H1 (cell line): ENCODE data around the gene GDAP1L1. TPM values are rescaled to one million over a fixed set of nuclear protein-coding genes. Genes with fewer than 3 reads are reported as not detected.
"Not testable (repeated sequence)": the region's sequence is repeated elsewhere in the genome, so short reads cannot be mapped to it uniquely, and the experiment has no call there.

ENCODE experiments used
- CTCF ChIA-PET: fragments of 300-600 bp; sonication (Branson Sonifier 250); formaldehyde crosslinking; loops from one replicate; lab custom pipeline; 2021; ENCODE audit not compliant: partially characterized antibody; lab: Charles Lee
- POLR2A ChIA-PET: fragments of 300-600 bp; sonication (Branson Sonifier 250); formaldehyde crosslinking; loops from one replicate; lab custom pipeline; 2021; ENCODE audit warnings: inconsistent platforms; ENCODE audit not compliant: partially characterized antibody; lab: Charles Lee
- DNase-seq, 2 experiments: peaks; one replicate each; pipeline versions ENCODE4 v3.0.0 to v3.0.0-alpha.2; 2010 to 2022; ENCODE audit warnings: low spot score in 2 of 2, low read depth in 1 of 2, mixed read lengths in 1 of 2
- FAIRE-seq: peaks from 2 replicates; lab custom pipeline; 2011; peaks lifted over from hg19 to GRCh38; lab: Jason Lieb, UNC
- H2AFZ ChIP-seq: 2 replicates; pipeline ENCODE4 v1.8.1; 2012; ENCODE audit warnings: low read length, inconsistent platforms
- H2AK5ac ChIP-seq: 2 replicates; pipeline ENCODE4 v1.6.1; 2013; ENCODE audit warnings: low read depth, low read length
- H2BK120ac ChIP-seq: replicated peaks from 2 replicates; pipeline ENCODE3; 2013; ENCODE audit warnings: low read depth, low read length, inconsistent platforms
- H2BK12ac ChIP-seq: 2 replicates; pipeline ENCODE4 v1.6.1; 2013; ENCODE audit warnings: low read depth, low read length
- H2BK15ac ChIP-seq: 2 replicates; pipeline ENCODE4 v1.6.1; 2013; ENCODE audit warnings: low read length
- H2BK20ac ChIP-seq: 2 replicates; pipeline ENCODE4 v1.6.1; 2013; ENCODE audit warnings: low read length
- H2BK5ac ChIP-seq: 2 replicates; pipeline ENCODE4 v1.6.1; 2013; ENCODE audit warnings: low read depth, low read length
- H3K14ac ChIP-seq: 2 replicates; pipeline ENCODE4 v1.6.1; 2013; ENCODE audit warnings: inconsistent platforms; ENCODE audit not compliant: insufficient read length
- H3K18ac ChIP-seq: 2 replicates; pipeline ENCODE4 v1.6.1; 2013; ENCODE audit warnings: low read length; ENCODE audit errors: extremely low read depth
- H3K23ac ChIP-seq: 2 replicates; pipeline ENCODE4 v1.6.1; 2013; ENCODE audit warnings: inconsistent platforms; ENCODE audit not compliant: insufficient read length
- H3K23me2 ChIP-seq: 2 replicates; pipeline ENCODE4 v1.6.1; 2013; ENCODE audit warnings: low read depth, low read length
- H3K27ac ChIP-seq: 2 replicates; pipeline ENCODE4 v1.6.1; 2011; ENCODE audit warnings: low read depth, low read length, inconsistent platforms
- H3K27me3 ChIP-seq, 4 experiments: replicated peaks in 1 of 4; 1 replicate in 1 of 4; 2 replicates in 3 of 4; pipeline versions ENCODE4 v1.6.1 to v1.8.1; 2011 to 2013; ENCODE audit warnings: low read length in 3 of 4, mild to moderate bottlenecking in 3 of 4, inconsistent platforms in 2 of 4, mixed read lengths in 2 of 4, moderate library complexity in 1 of 4; ENCODE audit not compliant: control insufficient read depth in 3 of 4, insufficient read depth in 3 of 4; ENCODE audit errors: extremely low read depth in 1 of 4
- H3K36me3 ChIP-seq, 4 experiments: 2 replicates each; pipeline versions ENCODE4 v1.6.1 to v1.8.1; 2011 to 2013; ENCODE audit warnings: mild to moderate bottlenecking in 4 of 4, low read length in 3 of 4, moderate library complexity in 2 of 4, control low read depth in 1 of 4, inconsistent platforms in 1 of 4; ENCODE audit not compliant: insufficient read depth in 4 of 4, control insufficient read depth in 2 of 4
- H3K4ac ChIP-seq: replicated peaks from 2 replicates; pipeline ENCODE3; 2013; ENCODE audit warnings: low read length, low read depth, mixed read lengths, inconsistent platforms; ENCODE audit not compliant: insufficient read length
- H3K4me1 ChIP-seq, 4 experiments: replicated peaks in 1 of 4; 1 replicate in 1 of 4; 2 replicates in 3 of 4; pipeline versions ENCODE4 v1.6.1 to v1.8.1; 2011 to 2013; ENCODE audit warnings: low read length in 3 of 4, inconsistent platforms in 2 of 4, mixed read lengths in 1 of 4; ENCODE audit not compliant: insufficient read depth in 4 of 4, control insufficient read depth in 3 of 4
- H3K4me2 ChIP-seq, 2 experiments: 2 replicates each; pipeline versions ENCODE4 v1.6.1 to v1.8.1; 2011 to 2013; ENCODE audit warnings: low read depth in 2 of 2, low read length in 2 of 2, control low read depth in 1 of 2, inconsistent platforms in 1 of 2, mild to moderate bottlenecking in 1 of 2; ENCODE audit not compliant: insufficient read depth in 1 of 2
- H3K4me3 ChIP-seq, 4 experiments: fragments of 200-600, 300-600 bp in 1 of 4; sonication (generic), shearing (Covaris generic), sonication (Bioruptor Twin) in 1 of 4; 2 replicates each; pipeline versions ENCODE4 v1.5.1 to v1.8.1; 2011 to 2016; ENCODE audit warnings: low read length in 4 of 4, low read depth in 3 of 4, control low read depth in 2 of 4, inconsistent platforms in 2 of 4, mild to moderate bottlenecking in 2 of 4, mixed read lengths in 1 of 4, moderate library complexity in 1 of 4; ENCODE audit not compliant: insufficient read depth in 2 of 4; ENCODE audit errors: extremely low read depth in 1 of 4
- H3K56ac ChIP-seq: replicated peaks from 2 replicates; pipeline ENCODE3; 2013; ENCODE audit warnings: low read depth, mild to moderate bottlenecking, mixed read lengths, low read length, inconsistent platforms; ENCODE audit not compliant: insufficient read length
- H3K79me1 ChIP-seq: 2 replicates; pipeline ENCODE4 v1.6.1; 2013; ENCODE audit warnings: low read depth, low read length, control low read depth
- H3K79me2 ChIP-seq, 2 experiments: 2 replicates each; pipeline versions ENCODE4 v1.6.1 to v1.8.1; 2012 to 2013; ENCODE audit warnings: low read length in 2 of 2, mild to moderate bottlenecking in 2 of 2, inconsistent platforms in 1 of 2; ENCODE audit not compliant: insufficient read depth in 2 of 2, control insufficient read depth in 1 of 2
- H3K9ac ChIP-seq, 4 experiments: replicated peaks in 1 of 4; 1 replicate in 1 of 4; 2 replicates in 3 of 4; pipeline versions ENCODE4 v1.6.1 to v1.8.1; 2011 to 2013; ENCODE audit warnings: low read depth in 3 of 4, low read length in 3 of 4, control low read depth in 2 of 4, mild to moderate bottlenecking in 2 of 4, moderate library complexity in 2 of 4, inconsistent platforms in 1 of 4; ENCODE audit errors: extremely low read depth in 1 of 4
- H3K9me3 ChIP-seq, 2 experiments: 2 replicates each; pipeline versions ENCODE4 v1.6.1 to v1.8.1; 2012 to 2013; ENCODE audit warnings: mild to moderate bottlenecking in 2 of 2, moderate library complexity in 2 of 2, control low read depth in 1 of 2, inconsistent platforms in 1 of 2, low read depth in 1 of 2, low read length in 1 of 2, mixed read lengths in 1 of 2; ENCODE audit not compliant: insufficient read depth in 2 of 2
- H4K20me1 ChIP-seq, 2 experiments: replicated peaks in 1 of 2; 2 replicates each; pipeline versions ENCODE3 to v1.8.1; 2011 to 2013; ENCODE audit warnings: inconsistent platforms in 2 of 2, low read length in 2 of 2, mild to moderate bottlenecking in 1 of 2; ENCODE audit not compliant: insufficient read depth in 2 of 2, control insufficient read depth in 1 of 2
- H4K5ac ChIP-seq: 2 replicates; pipeline ENCODE4 v1.6.1; 2013; ENCODE audit warnings: low read length, low read depth, mixed read lengths, inconsistent platforms; ENCODE audit not compliant: insufficient read length
- H4K8ac ChIP-seq: 2 replicates; pipeline ENCODE4 v1.8.0; 2013; ENCODE audit warnings: mild to moderate bottlenecking, moderate library complexity, low read length, inconsistent platforms; ENCODE audit not compliant: insufficient read depth; ENCODE audit errors: extremely low read depth
- H4K91ac ChIP-seq: replicated peaks from 2 replicates; pipeline ENCODE3; 2013; ENCODE audit warnings: low read length, mixed read lengths, inconsistent platforms; ENCODE audit not compliant: insufficient read length
- WGBS, 2 experiments: shearing (Covaris generic) in 1 of 2; methylation state at CpG; one replicate each; pipeline versions ENCODE4 v1.1.6 to v1.1.7; 2013 to 2015; ENCODE audit warnings: low lambda C conversion rate in 2 of 2, mixed read lengths in 2 of 2, inconsistent platforms in 1 of 2, low coverage in 1 of 2, missing lambda C conversion rate in 1 of 2; ENCODE audit not compliant: insufficient replicate concordance in 2 of 2, insufficient coverage in 1 of 2, insufficient read length in 1 of 2; ENCODE audit errors: extremely low coverage in 1 of 2, missing lambda C conversion rate in 1 of 2; 5-methylcytosine and 5-hydroxymethylcytosine counted together
- polyA plus RNA-seq, 7 experiments: library from polyadenylated mRNA; depleted of rRNA in 3 of 7; stranded (reverse) in 5 of 7; unstranded in 2 of 7; fragments of >200 nt in 5 of 7; fragments of 200-250 nt in 2 of 7; gene quantifications; 1 replicate in 5 of 7; 2 replicates in 1 of 7; 4 replicates in 1 of 7; pipeline versions ENCODE4 v1.2.1 to v1.2.3, GENCODE V29; 2011 to 2013; ENCODE audit warnings: missing spikeins in 2 of 7, mixed read lengths in 2 of 7
- total RNA-seq: library from RNA; stranded (reverse); fragmentation: NEBNext Ultra II Directional; extraction: Animal tissue kit (Norgen Biotek cat#: 25700); gene quantifications from 2 replicates; pipeline ENCODE4 v1.2.1, GENCODE V29; 2021

Gene GDAP1L1
- total and polyA plus RNA-seq, 2 of the 8 experiments (the other 6 are each of a cell fraction or from before 2014, with no cell fraction given) = 8.5 to 63.1 TPM

GRCh38 chr20:44232469-44232856, 14.6 kb upstream of the GDAP1L1 start:
- H3K4me1 ChIP-seq, H4K20me1 ChIP-seq, POLR2A ChIA-PET, H3K27ac ChIP-seq, H3K79me1 ChIP-seq, H4K91ac ChIP-seq, H4K5ac ChIP-seq, H3K56ac ChIP-seq, H3K4me2 ChIP-seq, FAIRE-seq, H4K8ac ChIP-seq, H3K27me3 ChIP-seq, H3K36me3 ChIP-seq, H2BK20ac ChIP-seq, H2BK120ac ChIP-seq, H3K14ac ChIP-seq, H3K23ac ChIP-seq, H2BK15ac ChIP-seq, H3K23me2 ChIP-seq, H2BK12ac ChIP-seq, H3K9ac ChIP-seq, H2AFZ ChIP-seq, H3K18ac ChIP-seq, H3K79me2 ChIP-seq, H3K4ac ChIP-seq, H2AK5ac ChIP-seq, H3K4me3 ChIP-seq, H3K9me3 ChIP-seq, H2BK5ac ChIP-seq, DNase-seq: not testable (repeated sequence)
- CTCF ChIA-PET = interaction anchor here (1.0 to 4.0 kb wide), 7 partner anchors 9 to 32 kb away, joined by 3 to 26 read pairs (median 5); partner anchors contain the start of gene GDAP1L1
- 93% methylated on average over 4 of the region's 4 CpGs; no CpG with 5 or more reads in 1 of the 2 experiments for WGBS, 2 experiments
